ENCODE results near the gene PLK5.

DNA sequence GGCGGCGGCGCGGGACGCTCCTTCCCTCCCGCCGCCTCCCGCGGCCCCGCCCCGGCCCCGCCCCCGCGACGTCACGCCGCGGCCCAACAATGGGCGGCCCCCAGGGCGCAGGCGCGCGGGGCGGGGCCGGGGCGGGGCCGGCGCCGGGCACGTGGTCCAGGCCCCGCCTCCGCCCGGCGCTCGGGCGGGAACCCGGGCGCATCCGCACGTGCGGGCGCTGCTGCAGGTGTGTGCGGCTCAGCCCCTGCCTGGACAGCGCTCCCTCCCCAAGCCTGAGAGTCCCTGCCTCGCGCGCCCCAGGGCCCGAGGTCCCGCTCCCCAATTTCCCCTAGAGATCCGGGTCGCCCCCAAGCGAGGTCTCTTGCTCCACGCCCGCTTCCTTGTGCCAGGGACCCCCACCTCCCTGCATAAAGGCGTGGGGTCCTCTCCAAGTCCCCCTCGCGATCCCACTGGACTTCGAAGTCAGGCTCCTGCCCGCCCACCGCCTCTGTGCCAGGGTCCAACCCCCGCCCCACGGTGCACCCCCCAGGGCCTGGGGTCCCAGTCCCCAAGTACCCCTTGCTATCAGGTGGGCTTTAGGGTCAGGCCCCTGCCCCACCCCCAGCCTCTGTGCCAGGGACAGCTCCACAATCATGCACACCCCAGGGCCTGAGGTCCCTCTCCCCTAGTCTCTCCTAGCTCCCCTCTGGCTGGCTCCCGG is 44.6 kb downstream of the PLK5 start, which contains the start of gene MEX3D:
- TF ChIP-seq, protein P1, sequence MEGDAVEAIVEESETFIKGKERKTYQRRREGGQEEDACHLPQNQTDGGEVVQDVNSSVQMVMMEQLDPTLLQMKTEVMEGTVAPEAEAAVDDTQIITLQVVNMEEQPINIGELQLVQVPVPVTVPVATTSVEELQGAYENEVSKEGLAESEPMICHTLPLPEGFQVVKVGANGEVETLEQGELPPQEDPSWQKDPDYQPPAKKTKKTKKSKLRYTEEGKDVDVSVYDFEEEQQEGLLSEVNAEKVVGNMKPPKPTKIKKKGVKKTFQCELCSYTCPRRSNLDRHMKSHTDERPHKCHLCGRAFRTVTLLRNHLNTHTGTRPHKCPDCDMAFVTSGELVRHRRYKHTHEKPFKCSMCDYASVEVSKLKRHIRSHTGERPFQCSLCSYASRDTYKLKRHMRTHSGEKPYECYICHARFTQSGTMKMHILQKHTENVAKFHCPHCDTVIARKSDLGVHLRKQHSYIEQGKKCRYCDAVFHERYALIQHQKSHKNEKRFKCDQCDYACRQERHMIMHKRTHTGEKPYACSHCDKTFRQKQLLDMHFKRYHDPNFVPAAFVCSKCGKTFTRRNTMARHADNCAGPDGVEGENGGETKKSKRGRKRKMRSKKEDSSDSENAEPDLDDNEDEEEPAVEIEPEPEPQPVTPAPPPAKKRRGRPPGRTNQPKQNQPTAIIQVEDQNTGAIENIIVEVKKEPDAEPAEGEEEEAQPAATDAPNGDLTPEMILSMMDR (IDR thresholded peaks at IDR 0.05), result no peak
- no peak for TF ChIP-seq POLR2A (IDR thresholded peaks at IDR 0.05)
- TF ChIP-seq POLR2AphosphoS5 (IDR thresholded peaks at IDR 0.05), result no peak

Data from gastroesophageal sphincter (tissue), 3 donors.